Testis (tissue), 3 donors: ENCODE data around the gene DRD4. TPM values are rescaled to one million over a fixed set of nuclear protein-coding genes. Genes with fewer than 3 reads are reported as not detected.

ENCODE experiments used
- DNase-seq: peaks from one replicate; pipeline ENCODE4 v3.0.0-alpha.2; 2019
- H3K27ac ChIP-seq, 2 donors: fragments of 200-600 bp; sonication (generic); one replicate each; pipeline ENCODE4 v1.5.1; 2019
- H3K27me3 ChIP-seq: fragments of 200-600 bp; sonication (generic); one replicate; pipeline ENCODE4 v1.5.1; 2019
- H3K36me3 ChIP-seq: fragments of 200-600 bp; sonication (generic); one replicate; pipeline ENCODE4 v1.5.1; 2017; ENCODE audit warnings: low read depth; ENCODE audit errors: missing control alignments
- H3K4me1 ChIP-seq: fragments of 200-600 bp; sonication (generic); one replicate; pipeline ENCODE4 v1.5.1; 2019
- H3K4me3 ChIP-seq, 2 donors: fragments of 200-600 bp; sonication (generic); one replicate each; pipeline ENCODE4 v1.5.1; 2017 to 2019
- H3K9me3 ChIP-seq: fragments of 200-600 bp; sonication (generic); one replicate; pipeline ENCODE4 v1.5.1; 2017
- POLR2A ChIP-seq: fragments of 450-650 bp; IDR thresholded peaks from one replicate; pipeline ENCODE4 v1.6.1; 2017; ENCODE audit warnings: antibody characterized with exemption, mild to moderate bottlenecking, moderate library complexity
- WGBS, 2 donors: methylation state at CpG; one replicate each; pipeline ENCODE4 v1.1.5; 2018; 5-methylcytosine and 5-hydroxymethylcytosine counted together
- intact Hi-C: fragments of 100-400 bp; cut with DNase I; formaldehyde crosslinking; loops from one replicate; pipeline ENCODE4 v1.15.1; 2023; ENCODE audit warnings: low total_unique reads
- polyA plus RNA-seq: library from polyadenylated mRNA; stranded (reverse); fragments of 350-450 nt; fragmentation: Illumina TruSeq; extraction: RNeasy Lipid Tissue Mini Kit (QIAGEN cat#74804); gene quantifications from one replicate; pipeline ENCODE4 v1.2.3, GENCODE V29; 2014; ENCODE audit warnings: low read depth, low replicate concordance; ENCODE audit not compliant: insufficient read depth
- total RNA-seq, 2 donors: library from RNA; depleted of rRNA; stranded (reverse); fragments of >200 nt; gene quantifications; one replicate each; pipeline ENCODE4 v1.2.3, GENCODE V29; 2016
- TF ChIP-seq, protein P1 (sequence below), 3 experiments: fragments of 450-650 bp in 2 of 3; fragments of 200-600 bp in 1 of 3; sonication (generic) in 1 of 3; IDR thresholded peaks; one replicate each; pipeline ENCODE4 v1.5.1; 2016 to 2019; ENCODE audit warnings: antibody characterized with exemption in 3 of 3, mild to moderate bottlenecking in 2 of 3, moderate library complexity in 1 of 3

DRD4 gene
- total and polyA plus RNA-seq, 3 donors from 2014 or later: 1.5 to 3.3 (median 2.0) TPM

DNA sequence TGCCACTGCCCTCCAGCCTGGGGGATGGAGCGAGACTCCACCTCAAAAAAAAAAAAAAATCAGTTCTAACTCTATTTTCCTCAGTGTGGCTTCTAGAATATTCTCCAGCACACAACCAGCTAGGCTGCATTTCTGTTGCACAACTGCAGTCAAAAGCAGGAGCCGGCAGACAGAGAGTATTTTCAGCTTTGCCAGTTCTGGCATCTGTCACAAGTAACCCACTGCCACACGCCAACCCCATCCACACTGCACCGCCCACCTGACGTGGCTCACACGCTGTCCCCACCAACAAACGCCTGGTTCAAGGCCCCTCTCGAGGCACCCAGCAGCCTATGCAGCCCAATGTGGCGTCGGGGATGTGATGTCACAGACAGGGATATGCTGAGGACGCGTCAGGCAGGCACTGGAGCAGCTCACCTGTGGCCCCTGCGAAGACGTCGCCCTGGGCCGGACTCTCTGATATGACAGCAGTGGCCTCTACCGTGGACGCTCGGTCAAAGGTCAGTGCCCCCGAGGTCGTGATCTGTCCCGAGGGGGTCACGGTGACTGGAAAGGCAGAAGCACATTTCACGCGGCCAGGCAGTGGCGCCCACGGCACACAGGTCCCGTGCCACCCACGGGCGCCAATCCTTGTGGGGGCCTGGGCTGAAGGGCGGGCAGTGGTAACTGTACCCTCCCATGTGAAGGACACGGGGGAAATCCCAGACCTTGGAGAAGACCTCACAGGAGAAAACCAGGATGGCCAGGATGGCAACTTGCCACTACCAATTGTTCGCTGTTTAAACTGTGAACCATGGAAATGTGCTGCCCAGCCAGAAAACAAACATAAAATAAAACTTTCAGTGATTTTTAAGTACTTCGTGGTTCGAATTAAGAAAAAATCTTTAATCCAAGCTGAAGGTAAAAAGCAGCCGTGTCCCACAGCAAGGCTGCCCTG, 42.5 kb downstream of the DRD4 start:
- Histone ChIP-seq H3K27ac (no peak overlapping the region), H3K4me1 (peaks cover 14% of the 10 kb centered on the region), H3K9me3 (no peaks in the 10 kb centered on the region), H3K27me3 (no peaks in the 10 kb centered on the region), H3K36me3 (no peaks in the 10 kb centered on the region), H3K4me3 (no peak overlapping the region)
- no peak for DNase-seq
- intact Hi-C loops: no loop called here
- 93% methylated on average over 30 to 36 of the region's 36 CpGs for WGBS, 2 donors
- no peak for TF ChIP-seq POLR2A
- TF ChIP-seq, protein P1, sequence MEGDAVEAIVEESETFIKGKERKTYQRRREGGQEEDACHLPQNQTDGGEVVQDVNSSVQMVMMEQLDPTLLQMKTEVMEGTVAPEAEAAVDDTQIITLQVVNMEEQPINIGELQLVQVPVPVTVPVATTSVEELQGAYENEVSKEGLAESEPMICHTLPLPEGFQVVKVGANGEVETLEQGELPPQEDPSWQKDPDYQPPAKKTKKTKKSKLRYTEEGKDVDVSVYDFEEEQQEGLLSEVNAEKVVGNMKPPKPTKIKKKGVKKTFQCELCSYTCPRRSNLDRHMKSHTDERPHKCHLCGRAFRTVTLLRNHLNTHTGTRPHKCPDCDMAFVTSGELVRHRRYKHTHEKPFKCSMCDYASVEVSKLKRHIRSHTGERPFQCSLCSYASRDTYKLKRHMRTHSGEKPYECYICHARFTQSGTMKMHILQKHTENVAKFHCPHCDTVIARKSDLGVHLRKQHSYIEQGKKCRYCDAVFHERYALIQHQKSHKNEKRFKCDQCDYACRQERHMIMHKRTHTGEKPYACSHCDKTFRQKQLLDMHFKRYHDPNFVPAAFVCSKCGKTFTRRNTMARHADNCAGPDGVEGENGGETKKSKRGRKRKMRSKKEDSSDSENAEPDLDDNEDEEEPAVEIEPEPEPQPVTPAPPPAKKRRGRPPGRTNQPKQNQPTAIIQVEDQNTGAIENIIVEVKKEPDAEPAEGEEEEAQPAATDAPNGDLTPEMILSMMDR (IDR thresholded peaks at IDR 0.05): no peak

DNA sequence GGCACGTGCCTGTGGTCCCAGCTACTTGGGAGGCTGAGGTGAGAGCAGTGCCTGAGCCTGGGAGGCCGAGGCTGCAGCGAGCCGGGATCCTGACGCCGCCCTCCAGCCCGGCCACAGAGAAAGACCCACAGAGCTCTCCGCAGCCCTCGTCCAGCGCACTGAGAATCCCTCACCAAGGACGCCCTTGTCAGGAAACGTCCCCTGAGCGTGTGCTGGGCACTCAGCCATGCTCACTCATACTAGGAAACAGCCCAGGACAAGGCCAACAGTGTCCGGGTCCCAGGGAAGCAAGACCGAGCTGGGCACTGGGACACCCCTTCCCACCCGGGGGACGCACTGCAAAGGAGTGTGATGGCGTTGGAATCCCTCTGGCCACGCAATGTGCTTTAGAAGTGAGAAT, 43.4 kb downstream of the DRD4 start:
- no peaks in the 10 kb centered on the region for H3K36me3 ChIP-seq
- intact Hi-C loops: no loop called here
- TF ChIP-seq, protein P1 (IDR thresholded peaks at IDR 0.05): no peak
- no peak for TF ChIP-seq POLR2A

DNA sequence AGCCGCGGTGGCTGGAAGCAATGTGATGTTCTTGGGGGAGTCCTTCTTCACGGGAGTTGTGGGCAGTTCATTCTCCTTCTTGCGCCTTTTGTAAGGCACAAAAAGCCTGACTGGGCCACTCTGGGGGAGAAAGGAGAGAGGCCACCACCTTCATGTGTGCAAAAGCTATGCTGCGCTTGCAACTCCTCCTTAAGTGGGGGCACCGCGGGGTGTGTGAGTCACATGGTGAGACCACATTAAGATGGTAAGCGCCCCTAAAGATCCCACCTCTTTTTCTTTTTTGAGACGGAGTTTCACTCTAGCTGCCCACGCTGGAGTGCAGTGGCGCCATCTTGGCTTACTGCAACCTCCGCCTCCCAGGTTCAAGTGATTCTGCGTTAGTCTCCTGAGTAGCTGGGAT, 43.9 kb downstream of the DRD4 start:
- 92 to 93% methylated on average over 12 to 13 of the region's 13 CpGs for WGBS, 2 donors
- intact Hi-C loops: no loop called here
- Histone ChIP-seq H3K36me3 (no peaks in the 10 kb centered on the region), H3K4me1 (peaks cover 14% of the 10 kb centered on the region), H3K27ac (no peak overlapping the region), H3K4me3 (no peak overlapping the region), H3K9me3 (no peaks in the 10 kb centered on the region), H3K27me3 (no peaks in the 10 kb centered on the region)
- TF ChIP-seq, protein P1 (IDR thresholded peaks at IDR 0.05): no peak
- no peak for TF ChIP-seq POLR2A
- no peak for DNase-seq

More for the DNA sequence above, 43.4 kb downstream of the DRD4 start:
- no peaks in the 10 kb centered on the region for H3K9me3 ChIP-seq
- H3K4me1 ChIP-seq: peaks cover 14% of the 10 kb centered on the region
- H3K4me3 ChIP-seq: no peak overlapping the region
- no peak overlapping the region for H3K27ac ChIP-seq
- WGBS, 2 donors: 63 to 67% methylated on average over 7 to 19 of the region's 19 CpGs
- H3K27me3 ChIP-seq: no peaks in the 10 kb centered on the region
- DNase-seq: peak; percentile 68

DNA sequence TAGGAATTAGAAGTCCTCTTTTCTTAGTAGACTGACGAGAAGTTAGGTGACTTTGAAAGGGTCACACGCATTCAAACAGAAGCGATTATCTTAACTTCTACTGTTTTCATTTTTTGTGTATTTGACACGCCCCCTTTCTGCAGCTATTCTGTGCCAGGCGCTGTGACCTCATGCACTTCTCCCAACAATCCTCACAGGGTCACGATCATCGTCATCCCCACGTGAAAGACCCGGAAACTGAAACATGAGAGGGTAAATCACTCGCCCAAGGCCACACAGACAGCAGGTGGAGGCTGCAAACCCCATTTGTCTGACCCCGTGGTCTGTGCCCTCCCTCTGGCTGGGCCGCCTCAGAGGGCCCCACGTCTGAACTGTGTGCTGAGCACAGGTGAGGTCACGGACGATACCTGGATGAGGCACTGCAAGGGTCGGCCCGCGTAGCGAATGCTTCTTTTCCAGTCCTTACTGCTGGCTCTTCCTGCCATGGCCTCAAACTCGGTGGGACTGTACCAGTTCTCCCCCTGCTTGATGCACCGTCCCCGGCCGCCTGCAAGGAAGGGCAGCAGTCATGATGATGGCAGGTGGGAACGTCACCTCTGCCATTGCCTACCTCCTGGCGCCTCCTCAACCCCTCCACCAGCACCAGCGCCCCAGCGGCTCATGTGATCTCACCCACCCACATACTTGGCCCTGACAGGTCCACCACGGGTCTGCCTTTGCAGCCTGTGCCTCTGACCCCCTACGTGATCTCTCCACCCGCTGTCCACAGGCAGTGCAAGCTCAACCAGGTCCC, 49.6 kb downstream of the DRD4 start:
- H3K9me3 ChIP-seq: no peaks in the 10 kb centered on the region
- TF ChIP-seq, protein P1 (IDR thresholded peaks at IDR 0.05): no peak
- TF ChIP-seq POLR2A: no peak
- H3K27me3 ChIP-seq: no peaks in the 10 kb centered on the region
- no peak for DNase-seq
- intact Hi-C loops: no loop called here
- H3K36me3 ChIP-seq: no peaks in the 10 kb centered on the region
- H3K4me1 ChIP-seq: peaks cover 19% of the 10 kb centered on the region
- no peak overlapping the region for H3K27ac ChIP-seq
- no peak overlapping the region for H3K4me3 ChIP-seq
- WGBS, 2 donors: 92% methylated on average over 28 to 30 of the region's 30 CpGs
